Skeletal muscle cell (primary cell): Measurements from ENCODE around the gene MAML3.
A peak's percentile ranks its signal among the peaks of the same experiment; 100 is the strongest.
"Not testable (repeated sequence)": the region's sequence is repeated elsewhere in the genome, so short reads cannot be mapped to it uniquely, and the experiment has no call there.

Experiments used
- DNase-seq: peaks from one replicate; pipeline ENCODE4 v3.0.0-alpha.2; 2010; ENCODE audit warnings: low read depth
- H3K4me3 ChIP-seq: 2 replicates; pipeline ENCODE4 v1.5.1; 2011; ENCODE audit warnings: low read depth, mild to moderate bottlenecking, control low read depth, low read length, moderate library complexity

MAML3 gene

GRCh38 chr4:139957986-139958738 lies 195.8 kb downstream of the MAML3 start:
- DNase-seq, result no peak
- no peak overlapping the region for H3K4me3 ChIP-seq

GRCh38 chr4:139957065-139957464 lies 196.9 kb downstream of the MAML3 start:
- no peak for DNase-seq
- no peak overlapping the region for H3K4me3 ChIP-seq

GRCh38 chr4:139956507-139957017 lies 197.4 kb downstream of the MAML3 start:
- H3K4me3 ChIP-seq, result no peak overlapping the region
- DNase-seq, result no peak

- H3K4me3 ChIP-seq, result no peak overlapping the region
- no peak for DNase-seq
These were observed 198.4 kb downstream of the MAML3 start for GRCh38 chr4:139955600-139955999.

GRCh38 chr4:139954512-139954911 lies 199.5 kb downstream of the MAML3 start:
- H3K4me3 ChIP-seq, result no peak overlapping the region
- no peak for DNase-seq

- no peak overlapping the region for H3K4me3 ChIP-seq
- DNase-seq, result peak; percentile 41
These were observed 203.0 kb downstream of the MAML3 start for GRCh38 chr4:139951021-139951420.

- peak; percentile 63 for DNase-seq
- H3K4me3 ChIP-seq, result no peak overlapping the region
These were observed 203.4 kb downstream of the MAML3 start for GRCh38 chr4:139950568-139950967.

GRCh38 chr4:139944916-139945315 lies 209.1 kb downstream of the MAML3 start:
- DNase-seq, result not testable (repeated sequence)

GRCh38 chr4:139943277-139943676 lies 210.7 kb downstream of the MAML3 start:
- H3K4me3 ChIP-seq, result no peak overlapping the region
- DNase-seq, result no peak

More at GRCh38 chr4:139944916-139945315, 209.1 kb downstream of the MAML3 start:
- H3K4me3 ChIP-seq, result not testable (repeated sequence)

GRCh38 chr4:139942241-139942640 lies 211.7 kb downstream of the MAML3 start:
- no peak for DNase-seq

GRCh38 chr4:139940600-139940999 lies 213.4 kb downstream of the MAML3 start:
- DNase-seq, result no peak
- no peak overlapping the region for H3K4me3 ChIP-seq

More at GRCh38 chr4:139942241-139942640, 211.7 kb downstream of the MAML3 start:
- H3K4me3 ChIP-seq, result no peak overlapping the region

- no peak for DNase-seq
- no peak overlapping the region for H3K4me3 ChIP-seq
These were observed 215.6 kb downstream of the MAML3 start for GRCh38 chr4:139938414-139938813.

GRCh38 chr4:139935911-139936310 lies 218.1 kb downstream of the MAML3 start:
- H3K4me3 ChIP-seq, result no peak overlapping the region
- no peak for DNase-seq

- DNase-seq, result no peak
- H3K4me3 ChIP-seq, result no peak overlapping the region
These were observed 219.2 kb downstream of the MAML3 start for GRCh38 chr4:139934708-139935195.

GRCh38 chr4:139934057-139934707 lies 219.8 kb downstream of the MAML3 start:
- DNase-seq, result no peak
- no peak overlapping the region for H3K4me3 ChIP-seq

GRCh38 chr4:139933541-139933940 lies 220.4 kb downstream of the MAML3 start:
- no peak for DNase-seq
- H3K4me3 ChIP-seq, result no peak overlapping the region

- DNase-seq, result no peak
- H3K4me3 ChIP-seq, result no peak overlapping the region
These were observed 220.9 kb downstream of the MAML3 start for GRCh38 chr4:139933104-139933503.

GRCh38 chr4:139924782-139925181 lies 229.2 kb downstream of the MAML3 start:
- DNase-seq, result no peak
- H3K4me3 ChIP-seq, result no peak overlapping the region

- H3K4me3 ChIP-seq, result no peak overlapping the region
- DNase-seq, result no peak
These were observed 231.5 kb downstream of the MAML3 start for GRCh38 chr4:139922406-139923024.
